T-helper 1 cell (primary cell): ENCODE measurements around the gene EPN2.

Experiments
- DNase-seq, 5 donors: peaks; one replicate each; pipeline ENCODE4 v3.0.0-alpha.2; 2012 to 2020

EPN2 gene

GRCh38 chr17:19332371-19333131, 95.4 kb downstream of the EPN2 start:
- no peak for DNase-seq

- no peak for DNase-seq
Observed at GRCh38 chr17:19333132-19333440, 95.9 kb downstream of the EPN2 start.

- no peak for DNase-seq
Observed at GRCh38 chr17:19333736-19334290, 96.6 kb downstream of the EPN2 start.

- no peak for DNase-seq
Observed at GRCh38 chr17:19334331-19334730, 97.2 kb downstream of the EPN2 start.

GRCh38 chr17:19335951-19336631, 98.9 kb downstream of the EPN2 start:
- no peak for DNase-seq

- DNase-seq = no peak
Observed at GRCh38 chr17:19336938-19337711, 100.0 kb downstream of the EPN2 start.

- no peak for DNase-seq
Observed at GRCh38 chr17:19337712-19338023, 100.5 kb downstream of the EPN2 start.

- peak; percentile 38 to 66 (median 54) for DNase-seq
Observed at GRCh38 chr17:19338031-19338990, 101.1 kb downstream of the EPN2 start.

- no peak for DNase-seq
Observed at GRCh38 chr17:19339341-19339815, 102.2 kb downstream of the EPN2 start.

GRCh38 chr17:19341211-19341631, 104.1 kb downstream of the EPN2 start:
- no peak for DNase-seq

GRCh38 chr17:19341641-19342610, 104.8 kb downstream of the EPN2 start:
- DNase-seq = no peak

- no peak for DNase-seq
Observed at GRCh38 chr17:19342611-19343255, 105.6 kb downstream of the EPN2 start.

- no peak for DNase-seq
Observed at GRCh38 chr17:19343256-19343630, 106.1 kb downstream of the EPN2 start.

GRCh38 chr17:19343671-19344151, 106.5 kb downstream of the EPN2 start:
- DNase-seq = no peak

- no peak for DNase-seq
Observed at GRCh38 chr17:19344311-19345066, 107.3 kb downstream of the EPN2 start.

- no peak for DNase-seq
Observed at GRCh38 chr17:19345067-19345460, 107.9 kb downstream of the EPN2 start.

GRCh38 chr17:19345486-19346350, 108.6 kb downstream of the EPN2 start:
- no peak for DNase-seq
